ENCODE measurements around the gene NPY4R. TPM values are rescaled to one million over a fixed set of nuclear protein-coding genes. Genes with fewer than 3 reads are reported as not detected.
"Not testable (repeated sequence)": the region's sequence is repeated elsewhere in the genome, so short reads cannot be mapped to it uniquely, and the experiment has no call there.

The NPY4R gene
- total RNA-seq, 1 donor from 2014 or later: not detected

DNA sequence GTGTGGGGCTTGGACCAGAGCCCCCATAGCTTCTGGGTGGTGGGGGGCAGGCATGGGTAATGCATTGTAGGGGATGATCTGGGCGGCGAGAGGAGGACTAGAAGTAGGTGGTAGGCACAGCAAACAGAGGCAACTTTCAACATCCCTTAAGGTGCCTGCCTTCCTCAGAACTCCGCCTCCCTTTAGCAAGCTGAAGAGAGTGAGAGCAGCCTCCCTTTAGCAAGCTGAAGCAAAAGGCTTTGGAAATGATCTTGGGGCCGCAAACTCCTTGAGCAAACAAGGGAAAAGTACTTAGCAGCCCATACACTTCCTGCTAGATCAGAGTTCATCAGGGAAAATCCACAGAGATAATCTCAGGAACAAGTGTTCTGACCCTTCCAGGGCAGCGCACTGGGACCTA lies 18.3 kb downstream of the NPY4R start:
- H3K4me3 ChIP-seq (ENCODE audit: low read depth, low read length); DNase-seq (ENCODE audit: low read depth); H3K36me3 ChIP-seq (ENCODE audit: control insufficient read depth, insufficient read depth, low read length); H3K27me3 ChIP-seq (ENCODE audit: control insufficient read depth, insufficient read depth, low read length): not testable (repeated sequence)

DNA sequence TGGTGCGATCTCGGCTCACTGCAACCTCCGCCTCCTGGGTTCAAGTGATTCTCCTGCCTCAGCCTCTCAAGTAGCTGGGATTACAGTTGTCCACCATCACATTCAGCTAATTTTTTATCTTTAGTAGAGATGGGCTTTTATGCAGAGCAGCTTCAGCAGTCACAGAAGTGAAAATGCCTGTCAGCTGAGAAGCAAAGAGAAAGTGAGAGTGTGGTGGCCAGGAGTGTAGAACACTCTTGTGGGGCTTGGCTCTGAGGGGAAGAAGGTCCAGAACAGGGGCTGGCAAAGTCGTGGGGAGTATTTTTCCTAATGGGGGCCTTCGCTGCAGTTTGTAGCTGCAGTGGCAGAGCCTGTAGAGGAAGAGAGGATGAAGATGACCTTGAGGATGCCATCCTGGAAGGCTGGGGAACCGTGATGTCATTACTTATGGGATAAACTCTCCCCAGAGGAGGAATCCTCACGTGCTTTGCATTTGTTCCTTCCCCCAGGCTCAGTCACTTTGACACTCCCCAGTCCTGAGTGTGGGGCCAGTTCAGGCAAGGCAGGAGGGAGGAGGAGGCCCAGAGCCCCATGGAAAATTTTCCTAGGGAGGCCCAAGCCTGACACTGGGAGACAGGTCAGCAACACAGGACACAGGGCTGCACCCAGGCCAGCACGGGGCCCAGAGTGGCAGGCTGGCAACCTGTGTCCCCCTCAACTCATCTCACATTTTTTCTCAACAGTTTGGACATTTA lies 20.2 kb downstream of the NPY4R start:
- not testable (repeated sequence) for H3K36me3 ChIP-seq (ENCODE audit: control insufficient read depth, insufficient read depth, low read length); H3K4me3 ChIP-seq (ENCODE audit: low read depth, low read length); DNase-seq (ENCODE audit: low read depth); H3K27me3 ChIP-seq (ENCODE audit: control insufficient read depth, insufficient read depth, low read length)

DNA sequence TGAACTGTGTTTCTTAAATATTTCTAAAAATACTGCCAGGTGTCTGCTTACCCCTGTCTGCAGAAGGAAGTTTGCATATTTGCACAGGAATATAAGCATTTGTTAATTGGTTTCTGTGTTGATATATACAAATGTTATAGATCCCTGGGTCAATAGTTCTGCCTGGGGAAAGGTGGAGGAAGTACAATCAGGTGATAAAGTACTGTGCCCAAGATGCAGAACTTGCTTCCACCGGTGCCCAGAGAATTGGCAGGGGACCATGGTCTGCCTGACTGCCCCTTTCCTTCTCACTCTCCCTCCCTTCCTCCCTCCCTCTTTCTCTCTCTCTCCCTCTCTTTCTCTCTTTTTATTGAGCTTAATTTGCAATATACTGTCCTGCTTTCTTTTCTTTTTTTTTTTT lies 22.3 kb downstream of the NPY4R start:
- H3K27me3 ChIP-seq (ENCODE audit: control insufficient read depth, insufficient read depth, low read length); H3K4me3 ChIP-seq (ENCODE audit: low read depth, low read length); DNase-seq (ENCODE audit: low read depth); H3K36me3 ChIP-seq (ENCODE audit: control insufficient read depth, insufficient read depth, low read length): not testable (repeated sequence)

DNA sequence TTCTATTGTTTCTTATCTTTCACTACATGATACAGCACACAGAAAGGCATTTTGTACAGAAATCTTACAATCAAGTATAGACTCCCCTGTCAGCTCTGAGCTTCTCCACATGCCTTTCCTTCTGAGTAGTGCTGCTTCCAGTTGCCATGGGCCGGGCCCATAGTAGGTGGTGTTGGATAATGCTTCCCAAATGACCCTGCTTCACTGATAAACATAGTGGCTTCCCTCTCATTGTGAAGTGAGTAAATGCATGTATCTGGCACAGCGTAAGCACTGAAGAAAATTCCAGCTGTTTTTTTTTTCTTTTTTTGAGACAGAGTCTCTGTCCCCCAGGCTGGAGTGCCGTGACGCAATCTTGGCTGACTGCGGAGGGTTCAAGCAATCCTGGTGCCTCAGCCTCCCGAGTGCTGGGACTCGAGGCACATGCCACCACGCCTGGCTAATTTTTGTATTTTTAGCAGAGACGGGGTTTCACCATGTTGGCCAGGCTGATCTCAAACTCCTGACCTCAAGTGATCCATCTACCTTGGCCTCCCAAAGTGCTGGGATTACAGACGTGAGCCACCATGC lies 23.0 kb downstream of the NPY4R start:
- DNase-seq (ENCODE audit: low read depth); H3K27me3 ChIP-seq (ENCODE audit: control insufficient read depth, insufficient read depth, low read length); H3K36me3 ChIP-seq (ENCODE audit: control insufficient read depth, insufficient read depth, low read length); H3K4me3 ChIP-seq (ENCODE audit: low read depth, low read length): not testable (repeated sequence)

DNA sequence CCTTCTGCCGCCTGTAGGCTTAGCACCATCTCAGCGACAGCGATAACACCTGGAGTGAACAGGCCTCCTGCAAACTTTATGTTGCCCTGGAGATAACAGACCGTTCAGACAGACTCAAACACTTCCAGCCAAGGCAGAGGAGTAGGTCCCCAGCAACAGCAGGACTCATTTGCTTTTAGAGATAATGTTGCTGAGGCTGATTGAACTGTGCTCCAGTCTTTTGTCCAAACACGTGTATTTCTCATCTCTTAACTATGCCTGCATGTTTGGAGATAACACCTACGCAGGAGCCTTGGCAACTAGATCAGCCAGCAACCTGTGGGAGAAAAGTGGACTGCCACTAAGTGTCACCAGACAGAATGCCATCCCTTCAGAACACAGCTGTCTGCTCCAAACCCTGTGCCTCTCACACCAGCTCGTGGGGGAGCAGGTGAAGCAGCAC lies 23.9 kb downstream of the NPY4R start:
- H3K27me3 ChIP-seq (ENCODE audit: control insufficient read depth, insufficient read depth, low read length); DNase-seq (ENCODE audit: low read depth); H3K36me3 ChIP-seq (ENCODE audit: control insufficient read depth, insufficient read depth, low read length); H3K4me3 ChIP-seq (ENCODE audit: low read depth, low read length): not testable (repeated sequence)

DNA sequence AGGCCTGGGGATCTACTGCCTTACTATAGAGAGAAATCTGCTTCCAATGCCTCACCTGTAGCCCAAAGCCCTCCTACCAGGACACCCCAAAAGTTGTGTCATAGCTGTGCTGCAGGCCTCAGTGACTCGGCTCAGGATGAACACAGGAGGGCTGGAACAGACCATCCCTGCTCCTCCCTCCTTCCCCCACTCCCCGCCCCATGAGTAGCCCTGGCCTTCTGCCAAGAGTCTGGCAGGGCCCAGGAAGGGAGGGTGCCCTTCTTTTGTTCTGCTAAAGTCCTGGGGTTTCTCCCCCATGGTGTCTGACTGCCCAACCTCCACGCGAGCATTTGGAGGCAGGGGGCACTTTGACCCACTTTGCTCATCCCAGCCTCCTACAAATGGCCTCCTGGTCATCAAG lies 24.8 kb downstream of the NPY4R start:
- H3K36me3 ChIP-seq (ENCODE audit: control insufficient read depth, insufficient read depth, low read length); H3K27me3 ChIP-seq (ENCODE audit: control insufficient read depth, insufficient read depth, low read length); H3K4me3 ChIP-seq (ENCODE audit: low read depth, low read length); DNase-seq (ENCODE audit: low read depth): not testable (repeated sequence)

DNA sequence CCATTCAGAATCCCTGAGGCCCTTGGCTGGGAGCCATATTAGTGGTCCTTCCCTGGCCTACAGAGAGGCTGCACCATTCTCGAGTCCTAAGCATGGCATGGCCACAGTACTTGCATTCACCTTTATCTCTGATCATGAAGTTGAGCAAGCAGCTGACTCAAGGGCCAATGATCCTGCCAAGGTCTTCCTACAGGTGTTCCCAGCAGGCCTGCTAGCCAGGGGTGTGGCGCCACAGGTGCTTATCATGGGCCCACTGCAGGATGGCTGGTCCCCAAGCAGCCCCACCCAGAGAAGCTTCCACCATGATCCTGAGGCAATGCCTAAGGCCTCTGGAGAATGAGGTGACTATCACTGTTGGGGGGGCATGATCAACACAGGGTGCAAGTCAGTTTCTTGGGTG lies 42.2 kb downstream of the NPY4R start:
- not testable (repeated sequence) for H3K36me3 ChIP-seq (ENCODE audit: control insufficient read depth, insufficient read depth, low read length); H3K27me3 ChIP-seq (ENCODE audit: control insufficient read depth, insufficient read depth, low read length); DNase-seq (ENCODE audit: low read depth); H3K4me3 ChIP-seq (ENCODE audit: low read depth, low read length)

DNA sequence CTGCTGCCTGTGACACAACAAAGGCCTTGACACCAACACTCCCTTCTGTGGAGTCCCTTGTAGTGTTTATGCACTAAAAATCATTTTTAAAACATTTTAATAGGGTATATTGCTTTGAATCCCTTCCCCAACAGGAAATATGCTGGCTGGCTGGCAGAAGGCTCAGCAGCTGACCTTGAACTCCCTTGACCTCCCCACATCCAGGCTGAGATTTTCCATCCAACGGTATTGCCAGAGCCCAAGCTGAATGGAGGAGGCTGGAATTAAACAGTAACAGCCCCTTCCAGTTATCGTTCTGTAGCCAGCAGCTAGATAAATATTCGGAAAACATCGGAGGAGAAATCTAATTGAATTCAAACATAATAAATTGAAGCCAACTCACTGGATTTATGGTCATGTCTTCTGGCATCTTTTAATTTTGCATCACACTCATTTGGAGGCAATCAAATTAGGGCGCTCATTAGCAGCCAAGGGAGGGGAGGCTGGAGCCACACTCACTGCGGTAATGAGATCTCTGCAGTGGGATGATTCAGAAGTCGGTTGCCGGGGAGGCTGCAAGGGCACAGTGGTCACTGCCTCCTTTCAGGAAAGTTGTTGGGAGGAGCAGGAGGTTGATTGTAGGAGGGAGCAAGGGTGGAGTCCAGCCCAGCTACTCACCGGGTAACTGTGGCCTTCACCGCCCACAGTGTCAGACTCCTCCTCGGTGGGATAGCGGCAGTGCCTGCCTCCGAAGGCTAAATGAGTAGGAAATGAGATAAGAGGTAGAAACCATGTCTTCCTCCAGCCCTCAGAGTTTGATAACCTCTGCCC lies 46.0 kb downstream of the NPY4R start:
- not testable (repeated sequence) for H3K4me3 ChIP-seq (ENCODE audit: low read depth, low read length); H3K27me3 ChIP-seq (ENCODE audit: control insufficient read depth, insufficient read depth, low read length); H3K36me3 ChIP-seq (ENCODE audit: control insufficient read depth, insufficient read depth, low read length); DNase-seq (ENCODE audit: low read depth)

DNA sequence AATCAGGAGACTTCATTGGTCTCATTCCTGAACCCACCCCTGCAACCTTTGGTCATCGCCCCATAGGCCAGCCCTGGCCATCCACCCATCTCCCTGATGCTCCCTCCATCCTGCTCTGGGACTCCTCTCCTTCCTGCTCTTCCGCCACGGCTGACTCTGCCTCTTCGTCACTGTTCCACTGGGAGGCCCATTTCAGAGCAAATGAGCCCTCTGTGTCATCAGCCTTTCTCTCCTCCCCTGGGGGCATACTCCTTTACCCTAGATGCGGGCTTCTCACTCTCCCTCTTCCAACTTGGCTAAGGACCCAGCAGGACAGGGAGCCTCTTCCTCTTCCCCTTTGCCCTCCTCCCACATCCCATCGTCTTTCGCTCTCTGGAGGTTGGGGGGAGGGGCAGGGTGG lies 47.5 kb downstream of the NPY4R start:
- not testable (repeated sequence) for H3K4me3 ChIP-seq (ENCODE audit: low read depth, low read length); H3K27me3 ChIP-seq (ENCODE audit: control insufficient read depth, insufficient read depth, low read length); H3K36me3 ChIP-seq (ENCODE audit: control insufficient read depth, insufficient read depth, low read length); DNase-seq (ENCODE audit: low read depth)

DNA sequence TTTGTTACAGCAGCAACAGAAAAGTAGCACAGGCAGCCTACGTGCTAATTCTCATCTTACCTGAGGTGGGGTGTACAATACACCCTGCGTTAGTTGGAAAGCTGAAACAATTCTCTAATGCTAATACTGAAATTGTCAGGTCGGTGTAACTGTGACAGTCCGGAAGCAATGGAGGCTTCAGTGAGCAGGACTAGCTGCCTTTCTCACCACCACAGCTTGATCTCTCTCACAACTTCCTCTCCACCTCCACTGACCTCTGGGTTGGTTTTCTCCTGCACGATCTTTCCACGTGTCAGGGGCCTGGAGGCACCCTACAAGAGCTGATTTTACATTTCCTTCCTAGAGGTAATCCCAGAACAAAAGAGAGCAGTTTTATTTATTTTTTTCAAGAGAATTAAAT lies 50.5 kb downstream of the NPY4R start:
- not testable (repeated sequence) for H3K36me3 ChIP-seq (ENCODE audit: control insufficient read depth, insufficient read depth, low read length); DNase-seq (ENCODE audit: low read depth); H3K27me3 ChIP-seq (ENCODE audit: control insufficient read depth, insufficient read depth, low read length); H3K4me3 ChIP-seq (ENCODE audit: low read depth, low read length)

DNA sequence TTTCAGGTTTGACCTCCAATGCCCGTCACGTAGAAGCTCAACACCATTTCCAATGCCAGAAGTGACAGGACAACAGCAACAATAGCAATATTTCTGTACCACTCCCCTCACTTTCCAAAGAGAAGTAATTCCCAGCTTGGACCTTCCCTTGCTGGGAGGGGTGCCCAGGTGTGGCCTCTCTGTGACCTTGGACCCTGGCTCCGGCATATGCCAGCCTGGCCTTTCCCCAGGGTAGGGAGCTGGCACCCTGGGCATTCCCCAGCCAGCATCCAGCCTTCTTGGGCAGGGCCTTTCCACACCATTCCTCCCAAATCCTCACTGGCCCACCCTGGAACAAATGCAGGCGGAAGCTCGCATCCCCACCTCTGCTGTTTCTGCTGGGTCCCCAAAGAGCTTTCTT lies 53.1 kb downstream of the NPY4R start:
- H3K4me3 ChIP-seq (ENCODE audit: low read depth, low read length); H3K27me3 ChIP-seq (ENCODE audit: control insufficient read depth, insufficient read depth, low read length); DNase-seq (ENCODE audit: low read depth); H3K36me3 ChIP-seq (ENCODE audit: control insufficient read depth, insufficient read depth, low read length): not testable (repeated sequence)

DNA sequence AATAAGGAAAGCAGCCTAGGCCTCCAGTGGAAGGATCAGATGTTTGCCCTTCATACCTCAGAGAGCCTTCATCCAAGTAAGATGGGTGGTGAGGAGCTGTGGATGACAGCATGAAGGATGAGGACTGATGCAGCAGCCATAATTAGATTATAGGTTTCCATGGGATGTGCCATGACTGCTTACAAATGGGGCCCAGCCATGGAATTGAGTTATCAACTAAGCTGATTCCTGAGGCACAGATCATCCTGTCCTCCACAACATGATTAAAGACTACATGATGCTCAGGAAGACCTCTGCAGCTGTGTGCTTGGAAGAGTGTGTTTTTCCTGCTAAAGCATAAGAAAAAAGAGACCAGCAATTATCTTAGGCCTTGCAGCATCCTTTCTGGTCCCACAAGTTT lies 54.6 kb downstream of the NPY4R start:
- not testable (repeated sequence) for H3K27me3 ChIP-seq (ENCODE audit: control insufficient read depth, insufficient read depth, low read length); DNase-seq (ENCODE audit: low read depth); H3K4me3 ChIP-seq (ENCODE audit: low read depth, low read length); H3K36me3 ChIP-seq (ENCODE audit: control insufficient read depth, insufficient read depth, low read length)

Measured in kidney epithelial cell (primary cell).